ENCODE results near the gene SPINK5. TPM values are rescaled to one million over a fixed set of nuclear protein-coding genes. Genes with fewer than 3 reads are reported as not detected.

SPINK5 gene
- total RNA-seq, 1 experiment from 2014 or later, result 2.5 TPM

DNA sequence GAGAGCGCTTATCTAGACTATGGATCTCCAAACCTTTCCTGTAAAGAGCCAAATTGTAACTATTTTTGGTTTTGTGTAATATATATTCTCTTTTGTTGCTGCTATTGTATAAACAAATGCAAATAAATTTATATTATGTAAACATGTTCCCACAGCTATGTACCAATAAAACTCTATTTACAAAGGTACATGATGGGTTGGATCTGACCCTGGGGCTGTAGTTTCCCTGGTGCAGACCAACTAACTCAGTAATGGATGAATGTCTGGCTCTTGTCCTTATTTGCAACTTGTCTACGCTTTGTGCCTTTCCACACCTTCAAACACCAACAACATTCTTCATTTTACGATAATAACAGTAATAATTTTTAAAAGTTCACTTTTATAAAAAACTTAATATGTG is 77.1 kb downstream of the SPINK5 start:
- no peak overlapping the region for H3K4me3 Mint-ChIP-seq (ENCODE audit: low read depth, unreplicated experiment)
- H3K4me1 Mint-ChIP-seq (ENCODE audit: low read depth, unreplicated experiment), result peaks cover 17% of the 10 kb centered on the region
- H3K27ac Mint-ChIP-seq (ENCODE audit: unreplicated experiment), result no peak overlapping the region
- CTCF ChIA-PET, result no interaction called here
- BruUV-seq (replicated peaks), result no TSS peak
- DNase-seq, result no peak
- intact Hi-C loops (cut with micrococcal nuclease; ENCODE audit: unreplicated experiment), result no loop called here
- no peaks in the 10 kb centered on the region for H3K36me3 Mint-ChIP-seq (ENCODE audit: insufficient read depth, unreplicated experiment)
- no peaks in the 10 kb centered on the region for H3K27me3 Mint-ChIP-seq (ENCODE audit: unreplicated experiment)
- TF ChIP-seq, protein P1, sequence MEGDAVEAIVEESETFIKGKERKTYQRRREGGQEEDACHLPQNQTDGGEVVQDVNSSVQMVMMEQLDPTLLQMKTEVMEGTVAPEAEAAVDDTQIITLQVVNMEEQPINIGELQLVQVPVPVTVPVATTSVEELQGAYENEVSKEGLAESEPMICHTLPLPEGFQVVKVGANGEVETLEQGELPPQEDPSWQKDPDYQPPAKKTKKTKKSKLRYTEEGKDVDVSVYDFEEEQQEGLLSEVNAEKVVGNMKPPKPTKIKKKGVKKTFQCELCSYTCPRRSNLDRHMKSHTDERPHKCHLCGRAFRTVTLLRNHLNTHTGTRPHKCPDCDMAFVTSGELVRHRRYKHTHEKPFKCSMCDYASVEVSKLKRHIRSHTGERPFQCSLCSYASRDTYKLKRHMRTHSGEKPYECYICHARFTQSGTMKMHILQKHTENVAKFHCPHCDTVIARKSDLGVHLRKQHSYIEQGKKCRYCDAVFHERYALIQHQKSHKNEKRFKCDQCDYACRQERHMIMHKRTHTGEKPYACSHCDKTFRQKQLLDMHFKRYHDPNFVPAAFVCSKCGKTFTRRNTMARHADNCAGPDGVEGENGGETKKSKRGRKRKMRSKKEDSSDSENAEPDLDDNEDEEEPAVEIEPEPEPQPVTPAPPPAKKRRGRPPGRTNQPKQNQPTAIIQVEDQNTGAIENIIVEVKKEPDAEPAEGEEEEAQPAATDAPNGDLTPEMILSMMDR (IDR thresholded peaks at IDR 0.05; ENCODE audit: unreplicated experiment), result no peak
- peaks cover 2% of the 10 kb centered on the region for H3K9me3 Mint-ChIP-seq (ENCODE audit: low read depth, unreplicated experiment)

DNA sequence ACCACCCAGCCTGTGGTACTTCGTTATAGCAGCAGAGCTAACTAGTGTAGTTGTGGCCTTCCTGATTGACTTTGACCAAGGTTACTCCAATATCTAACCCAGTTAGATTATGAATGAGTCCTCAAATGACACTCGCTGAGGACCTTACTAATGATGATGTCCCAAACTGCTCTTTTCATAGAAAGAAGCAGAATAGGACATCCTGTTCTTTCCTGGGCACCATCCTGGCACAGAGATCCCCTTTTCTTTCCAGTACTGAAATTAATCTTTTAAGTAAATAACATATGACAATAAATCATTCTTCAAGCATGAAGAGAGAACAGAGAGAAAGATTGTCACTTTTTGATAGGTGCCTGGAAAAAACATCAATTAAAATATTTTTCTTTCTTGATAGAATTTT is 77.9 kb downstream of the SPINK5 start:
- Mint-ChIP-seq H3K27ac (ENCODE audit: unreplicated experiment) (no peak overlapping the region), H3K4me3 (ENCODE audit: low read depth, unreplicated experiment) (no peak overlapping the region), H3K4me1 (ENCODE audit: low read depth, unreplicated experiment) (peaks cover 25% of the 10 kb centered on the region), H3K36me3 (ENCODE audit: insufficient read depth, unreplicated experiment) (no peaks in the 10 kb centered on the region), H3K9me3 (ENCODE audit: low read depth, unreplicated experiment) (peaks cover 2% of the 10 kb centered on the region), H3K27me3 (ENCODE audit: unreplicated experiment) (no peaks in the 10 kb centered on the region)
- intact Hi-C loops (cut with micrococcal nuclease; ENCODE audit: unreplicated experiment), result no loop called here
- CTCF ChIA-PET, result no interaction called here
- no peak for DNase-seq
- no TSS peak for BruUV-seq (replicated peaks)
- TF ChIP-seq, protein P1 (IDR thresholded peaks at IDR 0.05; ENCODE audit: unreplicated experiment), result no peak

DNA sequence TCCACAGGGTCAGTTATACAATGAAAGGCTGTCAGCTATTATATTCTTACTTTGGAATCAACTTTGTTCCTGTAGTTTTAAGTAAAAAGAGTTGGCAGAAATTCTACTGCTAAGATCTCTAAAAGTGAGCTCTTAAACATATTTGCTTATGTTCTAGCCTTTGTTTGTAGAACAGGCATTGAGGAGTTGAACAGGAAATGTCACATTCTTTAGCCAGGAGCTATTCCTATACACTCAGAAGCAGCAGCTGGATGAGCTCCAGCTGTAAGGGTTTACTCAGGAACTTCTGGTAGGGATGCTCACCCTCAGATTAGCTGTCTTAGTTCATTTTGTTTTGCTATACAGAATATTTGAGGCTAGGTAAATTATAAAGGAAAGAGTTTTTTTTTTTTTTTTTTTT is 82.1 kb downstream of the SPINK5 start:
- H3K4me3 Mint-ChIP-seq (ENCODE audit: low read depth, unreplicated experiment), result no peak overlapping the region
- no TSS peak for BruUV-seq (replicated peaks)

DNA sequence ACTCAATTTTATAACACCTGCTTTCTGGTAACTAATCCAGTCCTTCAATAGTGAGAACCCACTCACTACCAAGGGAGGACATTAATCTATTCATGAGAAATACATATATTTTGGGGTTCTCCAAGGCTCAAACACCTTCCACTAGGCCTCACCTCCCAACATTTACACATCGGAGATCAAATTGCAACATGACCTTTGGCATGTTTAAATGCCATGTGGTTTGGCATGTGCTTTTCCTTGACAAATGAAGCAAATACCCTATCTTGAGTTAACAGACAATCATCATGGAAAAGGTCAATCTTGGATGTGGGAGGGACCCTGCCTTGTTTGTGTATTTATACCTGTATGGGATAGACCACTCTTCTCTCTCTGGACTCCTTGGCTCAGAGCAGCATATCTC is 82.7 kb downstream of the SPINK5 start:
- Mint-ChIP-seq H3K27ac (ENCODE audit: unreplicated experiment) (peak overlapping the region; percentile 41), H3K36me3 (ENCODE audit: insufficient read depth, unreplicated experiment) (no peaks in the 10 kb centered on the region), H3K4me3 (ENCODE audit: low read depth, unreplicated experiment) (no peak overlapping the region), H3K9me3 (ENCODE audit: low read depth, unreplicated experiment) (peaks cover 2% of the 10 kb centered on the region), H3K27me3 (ENCODE audit: unreplicated experiment) (no peaks in the 10 kb centered on the region), H3K4me1 (ENCODE audit: low read depth, unreplicated experiment) (peaks cover 37% of the 10 kb centered on the region)
- CTCF ChIA-PET, result interaction anchor here (0.5 to 1.5 kb wide), 6 partner anchors 10 to 428 kb away, joined by 3 to 7 read pairs (median 4); no protein-coding TSS in a partner anchor
- TF ChIP-seq, protein P1 (IDR thresholded peaks at IDR 0.05; ENCODE audit: unreplicated experiment), result no peak
- DNase-seq, result no peak
- no TSS peak for BruUV-seq (replicated peaks)
- intact Hi-C loops (cut with micrococcal nuclease; ENCODE audit: unreplicated experiment), result no loop called here

More for the DNA sequence above, 82.1 kb downstream of the SPINK5 start:
- Mint-ChIP-seq H3K27ac (ENCODE audit: unreplicated experiment) (peak overlapping the region; percentile 41), H3K9me3 (ENCODE audit: low read depth, unreplicated experiment) (peaks cover 2% of the 10 kb centered on the region), H3K27me3 (ENCODE audit: unreplicated experiment) (no peaks in the 10 kb centered on the region), H3K4me1 (ENCODE audit: low read depth, unreplicated experiment) (peaks cover 37% of the 10 kb centered on the region), H3K36me3 (ENCODE audit: insufficient read depth, unreplicated experiment) (no peaks in the 10 kb centered on the region)
- TF ChIP-seq, protein P1 (IDR thresholded peaks at IDR 0.05; ENCODE audit: unreplicated experiment), result no peak
- intact Hi-C loops (cut with micrococcal nuclease; ENCODE audit: unreplicated experiment), result no loop called here
- peak; percentile 41 for DNase-seq
- CTCF ChIA-PET, result interaction anchor here (0.5 to 1.5 kb wide), 12 partner anchors 9 to 1175 kb away, joined by 3 to 9 read pairs (median 4); no protein-coding TSS in a partner anchor
